Panc1 (cell line): ENCODE measurements around the gene FFAR1. TPM values are rescaled to one million over a fixed set of nuclear protein-coding genes. Genes with fewer than 3 reads are reported as not detected.

Experiments
- ATAC-seq: fragments of 200-7000 bp; cut with Tn5 transposase; 2 replicates; pipeline ENCODE4 v1.9.1; 2020; ENCODE audit warnings: mild to moderate bottlenecking, moderate library complexity
- BruUV-seq: library from RNA; stranded (reverse); fragments of 400-500 nt; replicated peaks from 2 replicates; lab custom pipeline; 2021; lab: Mats Ljungman, UMichigan
- CTCF ChIA-PET: fragments of 300-600 bp; sonication (Branson Sonifier 250); formaldehyde crosslinking; loops from one replicate; lab custom pipeline; 2022; ENCODE audit warnings: antibody characterized with exemption; lab: Charles Lee
- POLR2A ChIA-PET: fragments of 300-600 bp; sonication (Branson Sonifier 250); formaldehyde crosslinking; loops from one replicate; lab custom pipeline; 2022; ENCODE audit warnings: antibody characterized with exemption; lab: Charles Lee
- DNase-seq: peaks from one replicate; pipeline ENCODE4 v3.0.0-alpha.2; 2010; ENCODE audit warnings: low read depth, low spot score
- H3K27ac ChIP-seq: 2 replicates; pipeline ENCODE4 v1.5.1; 2011; ENCODE audit warnings: mild to moderate bottlenecking, low read length, inconsistent platforms
- H3K27me3 ChIP-seq: fragments of 200-500 bp; sonication (Bioruptor generic); 2 replicates; pipeline ENCODE4 v1.6.0; 2014; ENCODE audit warnings: low read length, inconsistent platforms; ENCODE audit not compliant: control insufficient read depth, insufficient read depth
- H3K36me3 ChIP-seq: fragments of 200-500 bp; sonication (Bioruptor generic); 2 replicates; pipeline ENCODE4 v1.5.1; 2014; ENCODE audit warnings: inconsistent platforms, mild to moderate bottlenecking, low read length, moderate library complexity; ENCODE audit not compliant: control insufficient read depth, insufficient read depth
- H3K4me1 ChIP-seq: 2 replicates; pipeline ENCODE4 v1.5.1; 2011; ENCODE audit warnings: inconsistent platforms, mild to moderate bottlenecking, low read length, moderate library complexity; ENCODE audit not compliant: control insufficient read depth, insufficient read depth
- H3K4me3 ChIP-seq, 2 experiments: 2 replicates each; pipeline ENCODE4 v1.5.1; 2011 to 2012; ENCODE audit warnings: low read depth in 2 of 2, low read length in 2 of 2, mild to moderate bottlenecking in 2 of 2, inconsistent platforms in 1 of 2, moderate library complexity in 1 of 2
- H3K9me3 ChIP-seq: fragments of 200-500 bp; sonication (Bioruptor generic); 2 replicates; pipeline ENCODE4 v1.5.1; 2014; ENCODE audit warnings: low read depth, mild to moderate bottlenecking, inconsistent platforms, low read length, moderate library complexity; ENCODE audit not compliant: control insufficient read depth, insufficient read depth
- CTCF ChIP-seq: fragments of 450-650 bp; IDR thresholded peaks from 2 replicates; pipeline ENCODE4 v1.5.1; 2017; ENCODE audit warnings: mild to moderate bottlenecking
- POLR2AphosphoS5 ChIP-seq: IDR thresholded peaks from 2 replicates; pipeline ENCODE4 v1.6.1; 2012; ENCODE audit warnings: mild to moderate bottlenecking, low read depth, low read length, moderate library complexity
- REST ChIP-seq, 2 experiments: IDR thresholded peaks; 2 replicates each; pipeline ENCODE4 v1.6.1; 2011 to 2012; ENCODE audit warnings: low read depth in 2 of 2, control low read depth in 1 of 2, low read length in 1 of 2, mild to moderate bottlenecking in 1 of 2, moderate library complexity in 1 of 2; ENCODE audit not compliant: insufficient read depth in 1 of 2
- SIN3A ChIP-seq: IDR thresholded peaks from 2 replicates; pipeline ENCODE4 v1.6.1; 2012; ENCODE audit warnings: low read depth, mild to moderate bottlenecking, low read length, moderate library complexity, borderline replicate concordance; ENCODE audit not compliant: insufficient read depth
- TCF7L2 ChIP-seq: IDR thresholded peaks from 2 replicates; pipeline ENCODE4 v1.6.1; 2011; ENCODE audit warnings: mild to moderate bottlenecking, low read depth, low read length, inconsistent platforms
- in situ Hi-C: cut with HindIII; loops from 2 replicates; pipeline ENCODE4 v1.10.0; 2016; ENCODE audit warnings: low sequenced_read_pairs, low pct_unique_long_range_greater_than_20kb
- intact Hi-C: fragments of 100-400 bp; cut with micrococcal nuclease; formaldehyde crosslinking; loops from one replicate; pipeline ENCODE4 v1.10.0; 2022; ENCODE audit not compliant: unreplicated experiment
- total RNA-seq: library from RNA; stranded (reverse); gene quantifications from one replicate; pipeline ENCODE4 v1.2.1, GENCODE V29; 2021; ENCODE audit not compliant: unreplicated experiment

The FFAR1 gene
- total RNA-seq, 1 experiment from 2014 or later, result not detected

DNA sequence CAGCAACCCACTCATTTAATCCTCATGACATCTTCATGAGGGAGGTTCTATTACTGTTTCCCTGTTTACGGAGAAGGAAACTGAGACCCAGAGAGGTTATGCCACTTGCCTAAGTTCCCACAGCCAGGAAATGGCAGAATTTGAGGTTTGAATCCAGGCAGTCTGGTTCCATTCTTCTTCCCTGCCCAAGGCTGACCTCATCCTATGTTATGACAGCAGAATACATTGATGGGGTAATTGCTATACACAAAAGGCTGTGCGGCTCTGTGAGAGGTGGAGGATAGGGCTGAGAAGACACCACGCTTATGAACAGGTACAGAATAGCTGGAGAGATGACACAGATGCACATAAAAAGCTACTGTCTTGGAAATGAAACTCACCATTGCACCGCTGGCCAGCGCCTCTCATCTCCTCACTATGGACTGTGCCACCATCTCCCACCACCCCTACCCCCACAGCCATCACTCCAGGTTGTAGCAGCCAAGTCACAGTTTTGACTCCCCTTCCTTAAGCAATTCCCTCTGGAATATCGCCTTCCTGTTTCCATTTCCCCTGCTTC lies 44.3 kb upstream of the FFAR1 start:
- no peak for ATAC-seq
- no TSS peak for BruUV-seq

GRCh38 chr19:35304036-35304435 lies 43.7 kb upstream of the FFAR1 start:
- Histone ChIP-seq H3K4me3 (no peak overlapping the region), H3K36me3 (no peaks in the 10 kb centered on the region), H3K27ac (no peak overlapping the region), H3K9me3 (no peaks in the 10 kb centered on the region), H3K4me1 (0 out of 2 replicates have a peak, but pooled peaks cover under 1% of the 10 kb centered on the region), H3K27me3 (no peaks in the 10 kb centered on the region; the same call in 1 of the 2 replicates)
- CTCF ChIA-PET, result interaction anchor here (1.7 kb wide), 1 partner anchor 49 kb away, joined by 3 read pairs; no protein-coding TSS in a partner anchor
- intact Hi-C loops, result no loop called here
- ATAC-seq (no peak), DNase-seq (no peak)
- TF ChIP-seq TCF7L2 (no peak), REST (IDR thresholded peaks at IDR 0.05; ENCODE audit: insufficient read depth in 1 of 2, low read depth in 2 of 2, low read length in 1 of 2) (no peak), SIN3A (no peak), POLR2AphosphoS5 (no peak), CTCF (no peak)
- no TSS peak for BruUV-seq
- POLR2A ChIA-PET, result no interaction called here
- in situ Hi-C loops, result no loop called here

More for the DNA sequence above, 44.3 kb upstream of the FFAR1 start:
- no peaks in the 10 kb centered on the region for H3K36me3 ChIP-seq
- H3K27ac ChIP-seq, result no peak overlapping the region
- TF ChIP-seq REST (IDR thresholded peaks at IDR 0.05; ENCODE audit: insufficient read depth in 1 of 2, low read depth in 2 of 2, low read length in 1 of 2) (no peak), TCF7L2 (no peak), POLR2AphosphoS5 (no peak)
- DNase-seq, result no peak
- H3K4me1 ChIP-seq, result no peaks in the 10 kb centered on the region
- H3K27me3 ChIP-seq, result no peaks in the 10 kb centered on the region; the same call in 1 of the 2 replicates
- no peak overlapping the region for H3K4me3 ChIP-seq
- intact Hi-C loops, result no loop called here
- no peaks in the 10 kb centered on the region for H3K9me3 ChIP-seq
- in situ Hi-C loops, result no loop called here
- POLR2A ChIA-PET, result no interaction called here
- CTCF ChIA-PET, result interaction anchor here (1.7 kb wide), 1 partner anchor 50 kb away, joined by 3 read pairs; no protein-coding TSS in a partner anchor
